Prostate gland (tissue), 2 donors: ENCODE measurements around the gene NFIC. TPM values are rescaled to one million over a fixed set of nuclear protein-coding genes. Genes with fewer than 3 reads are reported as not detected.

Source experiments
- DNase-seq: peaks from one replicate; pipeline ENCODE4 v3.0.0-alpha.2; 2019; ENCODE audit warnings: low spot score
- H3K27ac ChIP-seq, 2 donors: fragments of 200-600 bp; sonication (generic); 2 replicates each; pipeline ENCODE4 v1.5.1; 2017 to 2019
- H3K27me3 ChIP-seq: fragments of 200-600 bp; sonication (generic); replicated peaks from 2 replicates; pipeline ENCODE4 v1.5.1; 2019; ENCODE audit not compliant: insufficient read depth
- H3K36me3 ChIP-seq, 2 donors: fragments of 200-600 bp; sonication (generic); 1 replicate in 1 of 2; 2 replicates in 1 of 2; pipeline versions ENCODE4 v1.5.1 to v1.8.1; 2017 to 2019
- H3K4me1 ChIP-seq: fragments of 200-600 bp; sonication (generic); replicated peaks from 2 replicates; pipeline ENCODE4 v1.5.1; 2019
- H3K4me3 ChIP-seq, 2 donors: fragments of 200-600 bp; sonication (generic); 2 replicates each; pipeline ENCODE4 v1.5.1; 2017 to 2019
- H3K9me3 ChIP-seq: fragments of 200-600 bp; sonication (generic); 2 replicates; pipeline ENCODE4 v1.5.1; 2017
- CTCF ChIP-seq, 4 experiments: fragments of 200-600 bp in 2 of 4; fragments of 450-650 bp in 2 of 4; sonication (generic) in 2 of 4; IDR thresholded peaks; 1 replicate in 3 of 4; 2 replicates in 1 of 4; pipeline ENCODE4 v1.5.1; 2016 to 2019; ENCODE audit warnings: antibody characterized with exemption in 4 of 4, mild to moderate bottlenecking in 2 of 4, moderate library complexity in 2 of 4
- POLR2A ChIP-seq: fragments of 450-650 bp; IDR thresholded peaks from one replicate; pipeline ENCODE4 v1.6.1; 2016; ENCODE audit warnings: antibody characterized with exemption, mild to moderate bottlenecking
- POLR2AphosphoS5 ChIP-seq: sonication (generic); formaldehyde crosslinking; IDR thresholded peaks from one replicate; pipeline ENCODE4 v1.6.1; 2017; ENCODE audit warnings: antibody characterized with exemption
- WGBS: methylation state at CpG from one replicate; pipeline ENCODE4 v1.1.5; 2018; 5-methylcytosine and 5-hydroxymethylcytosine counted together
- intact Hi-C: fragments of 100-400 bp; cut with DNase I; formaldehyde crosslinking; loops from one replicate; pipeline ENCODE4 v1.14.2; 2022
- total RNA-seq, 2 donors: library from RNA; depleted of rRNA; stranded (reverse); fragments of >200 nt; gene quantifications; one replicate each; pipeline ENCODE4 v1.1.0, GENCODE V29; 2016

NFIC gene
- total RNA-seq, 2 donors from 2014 or later, result 160 to 168 TPM

- Histone ChIP-seq H3K9me3 (no peaks in the 10 kb centered on the region), H3K4me1 (no peaks in the 10 kb centered on the region), H3K4me3 (no peak overlapping the region), H3K36me3 (peaks cover 4 to 7% of the 10 kb centered on the region in 2 donors), H3K27ac (no peak overlapping the region), H3K27me3 (no peaks in the 10 kb centered on the region)
- DNase-seq, result no peak
- TF ChIP-seq CTCF (IDR thresholded peaks at IDR 0.05), result no peak
- no peak for TF ChIP-seq POLR2A
- no peak for TF ChIP-seq POLR2AphosphoS5
- WGBS, result 94% methylated on average over 45 of the region's 45 CpGs
- intact Hi-C loops, result no loop called here
Observed at GRCh38 chr19:3492131-3492839, 125.9 kb downstream of the NFIC start.

DNA sequence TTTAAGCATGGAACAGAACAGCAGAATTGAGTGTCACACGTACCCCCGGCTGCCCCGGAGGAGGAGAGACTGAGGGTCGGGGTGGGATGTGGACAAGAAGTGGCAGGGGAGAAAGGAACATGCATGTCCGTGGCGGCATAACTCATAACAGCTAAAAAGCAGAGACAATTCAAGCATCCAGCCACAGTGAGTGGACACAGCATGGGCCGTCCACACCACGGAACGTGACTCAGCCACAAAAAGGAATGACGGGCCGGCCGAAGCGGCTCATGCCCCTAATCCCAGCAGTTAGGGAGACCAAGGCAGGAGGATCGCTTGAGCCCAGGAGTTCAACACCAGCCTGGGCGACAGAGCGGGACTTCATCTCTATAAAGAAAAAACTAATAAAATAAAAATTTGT, 126.5 kb downstream of the NFIC start:
- intact Hi-C loops, result no loop called here
- H3K36me3 ChIP-seq, result peaks cover 4 to 7% of the 10 kb centered on the region in 2 donors

DNA sequence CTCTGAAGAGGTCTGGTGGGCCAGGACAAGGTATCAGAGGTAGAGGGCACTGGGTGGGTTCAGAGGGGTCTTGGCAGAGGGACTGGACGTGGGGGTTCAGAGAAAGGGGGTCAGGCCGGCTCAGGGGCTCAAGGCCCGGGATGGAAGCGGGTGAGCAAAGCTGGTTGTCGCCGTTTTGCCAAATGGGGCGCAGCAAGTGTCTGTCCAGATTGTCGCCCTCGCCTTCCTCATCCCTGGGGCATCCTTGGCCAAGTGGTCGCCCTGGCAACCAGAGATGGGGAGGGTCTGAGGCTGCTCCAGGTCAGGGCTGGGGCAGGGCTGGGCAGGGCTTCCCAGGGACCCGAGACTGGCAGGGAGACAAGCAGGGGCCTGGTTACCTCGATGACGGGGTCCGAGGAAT, 127.3 kb downstream of the NFIC start:
- 95% methylated on average over 14 of the region's 14 CpGs for WGBS

More for the DNA sequence above, 126.5 kb downstream of the NFIC start:
- TF ChIP-seq POLR2A (no peak), CTCF (IDR thresholded peaks at IDR 0.05) (no peak), POLR2AphosphoS5 (no peak)
- H3K4me1 ChIP-seq, result no peaks in the 10 kb centered on the region
- no peaks in the 10 kb centered on the region for H3K27me3 ChIP-seq
- 95% methylated on average over 16 of the region's 16 CpGs for WGBS
- DNase-seq, result no peak
- no peaks in the 10 kb centered on the region for H3K9me3 ChIP-seq
- no peak overlapping the region for H3K27ac ChIP-seq
- no peak overlapping the region for H3K4me3 ChIP-seq

GRCh38 chr19:3494051-3494450, 127.7 kb downstream of the NFIC start:
- 70% methylated on average over 9 of the region's 15 CpGs for WGBS
- no peak for DNase-seq
- intact Hi-C loops, result no loop called here

More for the DNA sequence above, 127.3 kb downstream of the NFIC start:
- Histone ChIP-seq H3K27ac (no peak overlapping the region), H3K9me3 (no peaks in the 10 kb centered on the region), H3K27me3 (no peaks in the 10 kb centered on the region), H3K4me1 (no peaks in the 10 kb centered on the region), H3K36me3 (peaks cover 4 to 7% of the 10 kb centered on the region in 2 donors), H3K4me3 (no peak overlapping the region)
- no peak for TF ChIP-seq CTCF (IDR thresholded peaks at IDR 0.05)
- no peak for TF ChIP-seq POLR2AphosphoS5
- TF ChIP-seq POLR2A, result no peak
- intact Hi-C loops, result no loop called here
- no peak for DNase-seq

More at GRCh38 chr19:3494051-3494450, 127.7 kb downstream of the NFIC start:
- Histone ChIP-seq H3K27me3 (no peaks in the 10 kb centered on the region), H3K9me3 (no peaks in the 10 kb centered on the region), H3K36me3 (peaks cover 4 to 7% of the 10 kb centered on the region in 2 donors), H3K4me1 (no peaks in the 10 kb centered on the region), H3K4me3 (no peak overlapping the region), H3K27ac (no peak overlapping the region)
- TF ChIP-seq POLR2A (no peak), CTCF (IDR thresholded peaks at IDR 0.05) (no peak), POLR2AphosphoS5 (no peak)
